HepG2 (cell line): ENCODE data around the gene NEAT1. TPM values are rescaled to one million over a fixed set of nuclear protein-coding genes. Genes with fewer than 3 reads are reported as not detected.

Source experiments
- HHEX ChIP-seq: IDR thresholded peaks from 2 replicates; pipeline ENCODE4 v1.6.1; 2016; ENCODE audit warnings: control low read depth
- HNRNPL ChIP-seq: fragments of 200-400 bp; formaldehyde crosslinking; IDR thresholded peaks from 2 replicates; pipeline ENCODE4 v1.6.1; 2017; ENCODE audit warnings: mild to moderate bottlenecking, low read depth, low read length
- NFYB ChIP-seq: sonication (generic); formaldehyde crosslinking; IDR thresholded peaks from 2 replicates; pipeline ENCODE4 v1.4.0; 2020; ENCODE audit warnings: missing genetic modification reagents
- NR1H2 ChIP-seq: sonication (generic); formaldehyde crosslinking; IDR thresholded peaks from 2 replicates; pipeline ENCODE4 v1.8.1; 2022; ENCODE audit warnings: low read depth, missing genetic modification reagents, borderline replicate concordance
- POLR2G ChIP-seq: fragments of 200-400 bp; formaldehyde crosslinking; IDR thresholded peaks from 2 replicates; pipeline ENCODE4 v1.6.1; 2018; ENCODE audit warnings: mild to moderate bottlenecking, low read depth, low read length, moderate library complexity
- SRF ChIP-seq: IDR thresholded peaks from 2 replicates; pipeline ENCODE4 v1.6.1; 2011; ENCODE audit warnings: mild to moderate bottlenecking, low read depth, low read length, moderate library complexity
- ZFP62 ChIP-seq: sonication (generic); formaldehyde crosslinking; IDR thresholded peaks from 2 replicates; pipeline ENCODE4 v1.4.0; 2020; ENCODE audit warnings: missing genetic modification reagents
- ZNF335 ChIP-seq: sonication (generic); formaldehyde crosslinking; IDR thresholded peaks from 2 replicates; pipeline ENCODE4 v1.4.0; 2020; ENCODE audit warnings: missing genetic modification reagents
- ZNF557 ChIP-seq: sonication (generic); formaldehyde crosslinking; IDR thresholded peaks from 2 replicates; pipeline ENCODE4 v1.4.0; 2020; ENCODE audit warnings: missing genetic modification reagents
- ZSCAN20 ChIP-seq: sonication (generic); formaldehyde crosslinking; IDR thresholded peaks from 2 replicates; pipeline ENCODE4 v1.4.0; 2020; ENCODE audit warnings: missing genetic modification reagents, mild to moderate bottlenecking, borderline replicate concordance
- polyA plus RNA-seq, 8 experiments: library from polyadenylated mRNA; depleted of rRNA in 3 of 8; stranded (reverse) in 7 of 8; unstranded in 1 of 8; fragments of >200 nt; fragmentation: Illumina TruSeq in 4 of 8; extraction: Trizol in 4 of 8; gene quantifications; 2 replicates each; pipeline versions ENCODE4 v1.2.1 to v1.2.3, GENCODE V29; 2011 to 2016; ENCODE audit warnings: low read depth in 4 of 8, missing spikeins in 1 of 8, mixed read lengths in 1 of 8; ENCODE audit not compliant: insufficient read depth in 1 of 8
- total RNA-seq, 5 experiments: library from RNA; depleted of rRNA; stranded (reverse); fragments of >200 nt; fragmentation: Illumina TruSeq; extraction: Trizol; gene quantifications; 2 replicates each; pipeline ENCODE4 v1.2.3, GENCODE V29; 2016; ENCODE audit warnings: low read depth in 1 of 5
- TF ChIP-seq, protein P1 (sequence below): IDR thresholded peaks from 2 replicates; pipeline ENCODE4 v1.6.1; 2012; ENCODE audit warnings: low read depth, low read length, improper control_type of control experiment
- TF ChIP-seq, protein P2 (sequence below): IDR thresholded peaks from 2 replicates; pipeline ENCODE4 v1.6.1; 2016; ENCODE audit warnings: missing genetic modification reagents, missing compliant biosample characterization
- TF ChIP-seq, protein P3 (sequence below): sonication (generic); formaldehyde crosslinking; IDR thresholded peaks from 2 replicates; pipeline ENCODE4 v1.9.0; 2021; ENCODE audit warnings: missing genetic modification reagents, borderline replicate concordance
- TF ChIP-seq, protein P4 (sequence below): sonication (generic); formaldehyde crosslinking; conservative IDR thresholded peaks from 2 replicates; pipeline ENCODE4 v1.8.1; 2023; ENCODE audit warnings: missing genetic modification reagents
- TF ChIP-seq, protein P5 (sequence below): sonication (generic); formaldehyde crosslinking; IDR thresholded peaks from 2 replicates; pipeline ENCODE4 v1.4.0; 2020; ENCODE audit warnings: missing genetic modification reagents, mild to moderate bottlenecking, borderline replicate concordance
- TF ChIP-seq, protein P6 (sequence below): sonication (generic); formaldehyde crosslinking; IDR thresholded peaks from 2 replicates; pipeline ENCODE4 v1.8.0; 2022; ENCODE audit warnings: low read depth, missing genetic modification reagents

The NEAT1 gene
- total and polyA plus RNA-seq, 2 of the 13 experiments (the other 11 are each of a cell fraction or from before 2014, with no cell fraction given), result 20.5 to 41.2 TPM

DNA sequence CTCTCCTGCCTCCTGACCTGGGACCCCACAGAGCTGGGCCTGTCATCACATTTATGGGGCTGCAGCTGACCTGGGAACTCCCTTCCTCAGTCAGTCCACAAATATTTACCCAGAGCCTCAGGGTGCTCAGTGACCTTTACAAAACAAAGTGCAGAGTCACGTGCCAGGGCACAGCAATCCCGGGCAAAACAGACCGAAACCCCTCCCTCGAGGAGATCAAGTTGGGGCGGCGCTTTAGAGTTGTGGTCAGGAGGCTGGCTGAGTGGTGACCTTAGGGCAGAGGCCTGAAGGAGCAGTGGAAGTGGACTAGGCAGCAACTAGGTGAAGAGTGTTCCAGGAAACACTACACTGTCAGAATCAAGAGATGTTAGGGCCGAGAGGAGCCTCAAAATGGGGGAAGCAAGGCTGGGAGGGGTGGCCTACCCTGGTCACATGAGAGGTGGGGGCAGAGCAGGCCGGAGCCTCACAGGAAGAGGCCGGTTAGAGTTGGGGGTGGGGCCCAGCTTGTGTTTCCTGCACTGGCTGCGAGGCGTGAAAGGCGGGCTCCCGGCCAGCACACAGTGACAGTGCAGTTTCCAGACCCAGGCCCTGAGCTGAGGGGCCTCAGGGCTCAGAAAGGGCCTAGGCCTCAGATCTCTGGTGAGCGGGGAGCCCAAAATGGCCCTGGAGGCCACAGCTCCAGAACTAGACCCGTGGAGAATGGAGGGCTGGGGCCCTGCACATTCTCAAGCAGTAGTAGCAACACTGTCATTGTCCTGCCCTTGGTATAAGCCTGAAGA is 3.7 kb upstream of the NEAT1 start (continued):
- TF ChIP-seq, protein P1, sequence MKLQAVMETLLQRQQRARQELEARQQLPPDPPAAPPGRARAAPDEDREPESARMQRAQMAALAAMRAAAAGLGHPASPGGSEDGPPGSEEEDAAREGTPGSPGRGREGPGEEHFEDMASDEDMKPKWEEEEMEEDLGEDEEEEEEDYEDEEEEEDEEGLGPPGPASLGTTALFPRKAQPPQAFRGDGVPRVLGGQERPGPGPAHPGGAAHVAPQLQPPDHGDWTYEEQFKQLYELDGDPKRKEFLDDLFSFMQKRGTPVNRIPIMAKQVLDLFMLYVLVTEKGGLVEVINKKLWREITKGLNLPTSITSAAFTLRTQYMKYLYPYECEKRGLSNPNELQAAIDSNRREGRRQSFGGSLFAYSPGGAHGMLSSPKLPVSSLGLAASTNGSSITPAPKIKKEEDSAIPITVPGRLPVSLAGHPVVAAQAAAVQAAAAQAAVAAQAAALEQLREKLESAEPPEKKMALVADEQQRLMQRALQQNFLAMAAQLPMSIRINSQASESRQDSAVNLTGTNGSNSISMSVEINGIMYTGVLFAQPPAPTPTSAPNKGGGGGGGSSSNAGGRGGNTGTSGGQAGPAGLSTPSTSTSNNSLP, result peak; percentile 34; the same call in 1 of the 2 replicates
- TF ChIP-seq HNRNPL (peak; percentile 63; the same call in 1 of the 2 replicates), NFYB (peak; percentile 8; the same call in 1 of the 2 replicates), ZFP62 (CRISPR knock-in tag) (no peak), NR1H2 (CRISPR knock-in tag) (0 out of 2 replicates have a peak, but pooled peaks have one; percentile 38), SRF (no peak), ZSCAN20 (CRISPR knock-in tag) (no peak), ZNF557 (CRISPR knock-in tag) (peak; percentile 39; the same call in 1 of the 2 replicates), ZNF335 (CRISPR knock-in tag) (peak; percentile 35; the same call in 1 of the 2 replicates), POLR2G (peak; percentile 78), HHEX (CRISPR knock-in tag) (peak; percentile 86)
- TF ChIP-seq, protein P2, sequence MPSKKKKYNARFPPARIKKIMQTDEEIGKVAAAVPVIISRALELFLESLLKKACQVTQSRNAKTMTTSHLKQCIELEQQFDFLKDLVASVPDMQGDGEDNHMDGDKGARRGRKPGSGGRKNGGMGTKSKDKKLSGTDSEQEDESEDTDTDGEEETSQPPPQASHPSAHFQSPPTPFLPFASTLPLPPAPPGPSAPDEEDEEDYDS (CRISPR knock-in tag), result peak; percentile 92
- TF ChIP-seq, protein P3, sequence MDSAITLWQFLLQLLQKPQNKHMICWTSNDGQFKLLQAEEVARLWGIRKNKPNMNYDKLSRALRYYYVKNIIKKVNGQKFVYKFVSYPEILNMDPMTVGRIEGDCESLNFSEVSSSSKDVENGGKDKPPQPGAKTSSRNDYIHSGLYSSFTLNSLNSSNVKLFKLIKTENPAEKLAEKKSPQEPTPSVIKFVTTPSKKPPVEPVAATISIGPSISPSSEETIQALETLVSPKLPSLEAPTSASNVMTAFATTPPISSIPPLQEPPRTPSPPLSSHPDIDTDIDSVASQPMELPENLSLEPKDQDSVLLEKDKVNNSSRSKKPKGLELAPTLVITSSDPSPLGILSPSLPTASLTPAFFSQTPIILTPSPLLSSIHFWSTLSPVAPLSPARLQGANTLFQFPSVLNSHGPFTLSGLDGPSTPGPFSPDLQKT (CRISPR knock-in tag), result no peak
- TF ChIP-seq, protein P4, sequence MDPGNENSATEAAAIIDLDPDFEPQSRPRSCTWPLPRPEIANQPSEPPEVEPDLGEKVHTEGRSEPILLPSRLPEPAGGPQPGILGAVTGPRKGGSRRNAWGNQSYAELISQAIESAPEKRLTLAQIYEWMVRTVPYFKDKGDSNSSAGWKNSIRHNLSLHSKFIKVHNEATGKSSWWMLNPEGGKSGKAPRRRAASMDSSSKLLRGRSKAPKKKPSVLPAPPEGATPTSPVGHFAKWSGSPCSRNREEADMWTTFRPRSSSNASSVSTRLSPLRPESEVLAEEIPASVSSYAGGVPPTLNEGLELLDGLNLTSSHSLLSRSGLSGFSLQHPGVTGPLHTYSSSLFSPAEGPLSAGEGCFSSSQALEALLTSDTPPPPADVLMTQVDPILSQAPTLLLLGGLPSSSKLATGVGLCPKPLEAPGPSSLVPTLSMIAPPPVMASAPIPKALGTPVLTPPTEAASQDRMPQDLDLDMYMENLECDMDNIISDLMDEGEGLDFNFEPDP, result no peak
- TF ChIP-seq, protein P5, sequence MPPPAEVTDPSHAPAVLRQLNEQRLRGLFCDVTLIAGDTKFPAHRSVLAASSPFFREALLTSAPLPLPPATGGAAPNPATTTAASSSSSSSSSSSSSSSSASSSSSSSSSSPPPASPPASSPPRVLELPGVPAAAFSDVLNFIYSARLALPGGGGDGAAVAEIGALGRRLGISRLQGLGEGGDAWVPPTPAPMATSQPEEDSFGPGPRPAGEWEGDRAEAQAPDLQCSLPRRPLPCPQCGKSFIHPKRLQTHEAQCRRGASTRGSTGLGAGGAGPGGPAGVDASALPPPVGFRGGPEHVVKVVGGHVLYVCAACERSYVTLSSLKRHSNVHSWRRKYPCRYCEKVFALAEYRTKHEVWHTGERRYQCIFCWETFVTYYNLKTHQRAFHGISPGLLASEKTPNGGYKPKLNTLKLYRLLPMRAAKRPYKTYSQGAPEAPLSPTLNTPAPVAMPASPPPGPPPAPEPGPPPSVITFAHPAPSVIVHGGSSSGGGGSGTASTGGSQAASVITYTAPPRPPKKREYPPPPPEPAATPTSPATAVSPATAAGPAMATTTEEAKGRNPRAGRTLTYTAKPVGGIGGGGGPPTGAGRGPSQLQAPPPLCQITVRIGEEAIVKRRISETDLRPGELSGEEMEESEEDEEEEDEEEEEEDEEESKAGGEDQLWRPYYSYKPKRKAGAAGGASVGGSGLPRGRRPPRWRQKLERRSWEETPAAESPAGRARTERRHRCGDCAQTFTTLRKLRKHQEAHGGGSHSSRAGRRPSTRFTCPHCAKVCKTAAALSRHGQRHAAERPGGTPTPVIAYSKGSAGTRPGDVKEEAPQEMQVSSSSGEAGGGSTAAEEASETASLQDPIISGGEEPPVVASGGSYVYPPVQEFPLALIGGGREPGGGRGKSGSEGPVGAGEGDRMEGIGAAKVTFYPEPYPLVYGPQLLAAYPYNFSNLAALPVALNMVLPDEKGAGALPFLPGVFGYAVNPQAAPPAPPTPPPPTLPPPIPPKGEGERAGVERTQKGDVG (CRISPR knock-in tag), result 0 out of 2 replicates have a peak, but pooled peaks have one; percentile 77
- TF ChIP-seq, protein P6, sequence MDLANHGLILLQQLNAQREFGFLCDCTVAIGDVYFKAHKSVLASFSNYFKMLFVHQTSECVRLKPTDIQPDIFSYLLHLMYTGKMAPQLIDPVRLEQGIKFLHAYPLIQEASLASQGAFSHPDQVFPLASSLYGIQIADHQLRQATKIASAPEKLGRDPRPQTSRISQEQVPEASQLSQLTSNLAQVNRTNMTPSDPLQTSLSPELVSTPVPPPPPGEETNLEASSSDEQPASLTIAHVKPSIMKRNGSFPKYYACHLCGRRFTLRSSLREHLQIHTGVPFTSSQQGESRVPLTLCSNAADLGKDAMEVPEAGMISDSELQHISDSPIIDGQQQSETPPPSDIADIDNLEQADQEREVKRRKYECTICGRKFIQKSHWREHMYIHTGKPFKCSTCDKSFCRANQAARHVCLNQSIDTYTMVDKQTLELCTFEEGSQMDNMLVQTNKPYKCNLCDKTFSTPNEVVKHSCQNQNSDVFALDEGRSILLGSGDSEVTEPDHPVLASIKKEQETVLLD (CRISPR knock-in tag), result no peak; the same call in 1 of the 2 replicates
